Lower leg skin (tissue), 3 donors: ENCODE data around the gene DPYD.

ENCODE experiments used
- POLR2A ChIP-seq, 2 donors: fragments of 450-650 bp; IDR thresholded peaks; one replicate each; pipeline ENCODE4 v1.6.1; 2016 to 2017; ENCODE audit warnings: antibody characterized with exemption in 2 of 2, mild to moderate bottlenecking in 1 of 2, moderate library complexity in 1 of 2
- TF ChIP-seq, protein P1 (sequence below), 3 donors: fragments of 450-650 bp; IDR thresholded peaks; one replicate each; pipeline ENCODE4 v1.5.1; 2016; ENCODE audit warnings: antibody characterized with exemption in 3 of 3, mild to moderate bottlenecking in 3 of 3, moderate library complexity in 2 of 3

DNA sequence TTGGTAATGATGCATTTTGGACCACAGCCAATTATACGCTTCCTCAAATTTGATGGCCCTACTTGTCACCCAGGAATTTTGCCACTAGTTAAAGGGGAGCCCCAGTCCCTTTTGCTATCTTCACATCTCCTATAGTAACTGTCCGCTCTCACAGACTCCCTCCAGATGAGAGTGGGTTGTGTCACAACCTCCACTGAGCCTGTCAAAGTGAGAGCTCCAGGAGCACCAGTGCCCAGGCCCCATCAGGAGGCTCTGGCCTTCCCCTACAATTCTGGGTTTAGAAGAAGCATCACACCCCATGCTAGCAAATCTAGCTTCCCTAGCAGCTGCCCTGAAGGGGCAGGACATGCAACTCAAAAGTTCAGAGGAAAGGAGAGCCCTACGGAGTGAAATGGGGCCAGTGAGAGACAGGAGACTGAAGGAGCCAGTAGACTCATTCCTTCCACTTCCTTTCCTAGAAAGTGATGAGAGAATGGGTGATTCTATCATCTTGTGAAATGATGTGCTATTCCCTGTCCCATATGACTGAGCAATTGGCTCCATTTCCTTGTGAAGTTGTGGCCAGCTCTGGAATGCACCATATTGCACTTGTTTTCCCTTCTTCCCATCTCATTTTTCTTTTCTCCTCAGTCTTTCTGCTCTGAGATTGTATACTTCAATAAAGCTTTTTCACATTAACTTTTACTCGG, 541.3 kb downstream of the DPYD start:
- TF ChIP-seq, protein P1, sequence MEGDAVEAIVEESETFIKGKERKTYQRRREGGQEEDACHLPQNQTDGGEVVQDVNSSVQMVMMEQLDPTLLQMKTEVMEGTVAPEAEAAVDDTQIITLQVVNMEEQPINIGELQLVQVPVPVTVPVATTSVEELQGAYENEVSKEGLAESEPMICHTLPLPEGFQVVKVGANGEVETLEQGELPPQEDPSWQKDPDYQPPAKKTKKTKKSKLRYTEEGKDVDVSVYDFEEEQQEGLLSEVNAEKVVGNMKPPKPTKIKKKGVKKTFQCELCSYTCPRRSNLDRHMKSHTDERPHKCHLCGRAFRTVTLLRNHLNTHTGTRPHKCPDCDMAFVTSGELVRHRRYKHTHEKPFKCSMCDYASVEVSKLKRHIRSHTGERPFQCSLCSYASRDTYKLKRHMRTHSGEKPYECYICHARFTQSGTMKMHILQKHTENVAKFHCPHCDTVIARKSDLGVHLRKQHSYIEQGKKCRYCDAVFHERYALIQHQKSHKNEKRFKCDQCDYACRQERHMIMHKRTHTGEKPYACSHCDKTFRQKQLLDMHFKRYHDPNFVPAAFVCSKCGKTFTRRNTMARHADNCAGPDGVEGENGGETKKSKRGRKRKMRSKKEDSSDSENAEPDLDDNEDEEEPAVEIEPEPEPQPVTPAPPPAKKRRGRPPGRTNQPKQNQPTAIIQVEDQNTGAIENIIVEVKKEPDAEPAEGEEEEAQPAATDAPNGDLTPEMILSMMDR (IDR thresholded peaks at IDR 0.05) = no peak
- TF ChIP-seq POLR2A (IDR thresholded peaks at IDR 0.05) = no peak
